HepG2 (cell line): Measurements from ENCODE around the gene BBOX1. TPM values are rescaled to one million over a fixed set of nuclear protein-coding genes. Genes with fewer than 3 reads are reported as not detected.

Source experiments
- ATRX ChIP-seq: sonication (generic); formaldehyde crosslinking; IDR thresholded peaks from 2 replicates; pipeline ENCODE4 v1.4.0; 2020; ENCODE audit warnings: missing genetic modification reagents, borderline replicate concordance
- CEBPB ChIP-seq: IDR thresholded peaks from 2 replicates; pipeline ENCODE4 v1.6.1; 2011; ENCODE audit warnings: low read depth, low read length, improper control_type of control experiment, borderline replicate concordance
- CREB1 ChIP-seq, 2 experiments: fragments of 450-650 bp in 1 of 2; IDR thresholded peaks; 2 replicates each; pipeline ENCODE4 v1.6.1; 2016 to 2017; ENCODE audit warnings: control low read depth in 1 of 2, mild to moderate bottlenecking in 1 of 2, missing compliant biosample characterization in 1 of 2, missing genetic modification characterization in 1 of 2
- GATA4 ChIP-seq: sonication (generic); IDR thresholded peaks from 2 replicates; pipeline ENCODE4 v1.6.1; 2016; ENCODE audit warnings: antibody characterized with exemption, low read depth, borderline replicate concordance
- HMGXB4 ChIP-seq, 2 experiments: sonication (generic) in 1 of 2; formaldehyde crosslinking in 1 of 2; IDR thresholded peaks; 2 replicates each; pipeline versions ENCODE4 v1.4.0 to v1.6.1; 2018 to 2020; ENCODE audit warnings: missing genetic modification reagents in 2 of 2, borderline replicate concordance in 1 of 2, low read depth in 1 of 2, mild to moderate bottlenecking in 1 of 2, missing biosample characterization in 1 of 2
- HNF4G ChIP-seq, 2 experiments: sonication (generic) in 1 of 2; formaldehyde crosslinking in 1 of 2; IDR thresholded peaks; 2 replicates each; pipeline versions ENCODE4 v1.4.0 to v1.6.1; 2011 to 2020; ENCODE audit warnings: borderline replicate concordance in 2 of 2, low read depth in 2 of 2, mild to moderate bottlenecking in 2 of 2, low read length in 1 of 2, missing genetic modification reagents in 1 of 2, moderate library complexity in 1 of 2
- IKZF5 ChIP-seq: IDR thresholded peaks from 2 replicates; pipeline ENCODE4 v1.6.1; 2018; ENCODE audit warnings: missing genetic modification reagents, mild to moderate bottlenecking, missing compliant biosample characterization
- KDM6A ChIP-seq: IDR thresholded peaks from 2 replicates; pipeline ENCODE4 v1.6.1; 2016; ENCODE audit warnings: low read depth
- MAFF ChIP-seq: IDR thresholded peaks from 2 replicates; pipeline ENCODE4 v1.6.1; 2011; ENCODE audit warnings: low read depth, low read length, improper control_type of control experiment
- MIER2 ChIP-seq: IDR thresholded peaks from 2 replicates; pipeline ENCODE4 v1.6.1; 2016; ENCODE audit warnings: missing biosample characterization, missing genetic modification reagents
- NR2F1 ChIP-seq, 2 experiments: fragments of 450-650 bp in 1 of 2; formaldehyde crosslinking in 1 of 2; IDR thresholded peaks; 2 replicates each; pipeline versions ENCODE4 v1.5.0 to v1.6.1; 2016 to 2020; ENCODE audit warnings: mild to moderate bottlenecking in 1 of 2, missing compliant biosample characterization in 1 of 2, missing genetic modification reagents in 1 of 2, moderate library complexity in 1 of 2
- PITX1 ChIP-seq: sonication (generic); formaldehyde crosslinking; IDR thresholded peaks from 2 replicates; pipeline ENCODE4 v1.5.1; 2020; ENCODE audit warnings: mild to moderate bottlenecking, missing genetic modification reagents
- POGK ChIP-seq: sonication (generic); formaldehyde crosslinking; conservative IDR thresholded peaks from 2 replicates; pipeline ENCODE4 v1.8.0; 2022; ENCODE audit warnings: mild to moderate bottlenecking, moderate library complexity, missing genetic modification reagents
- PPARG ChIP-seq: conservative IDR thresholded peaks from 2 replicates; pipeline ENCODE4 v1.6.1; 2016; ENCODE audit warnings: missing biosample characterization, missing genetic modification reagents
- RARA ChIP-seq: IDR thresholded peaks from 2 replicates; pipeline ENCODE4 v1.6.1; 2016; ENCODE audit warnings: missing genetic modification reagents, missing compliant biosample characterization
- TEAD3 ChIP-seq: optimal IDR thresholded peaks from 2 replicates; pipeline ENCODE3; 2016; ENCODE audit warnings: borderline replicate concordance
- ZNF205 ChIP-seq: IDR thresholded peaks from 2 replicates; pipeline ENCODE4 v1.6.1; 2018; ENCODE audit warnings: missing biosample characterization, missing genetic modification reagents
- ZXDC ChIP-seq: sonication (generic); formaldehyde crosslinking; IDR thresholded peaks from 2 replicates; pipeline ENCODE4 v1.5.0; 2020; ENCODE audit warnings: mild to moderate bottlenecking, missing genetic modification reagents
- polyA plus RNA-seq, 8 experiments: library from polyadenylated mRNA; depleted of rRNA in 3 of 8; stranded (reverse) in 7 of 8; unstranded in 1 of 8; fragments of >200 nt; fragmentation: Illumina TruSeq in 4 of 8; extraction: Trizol in 4 of 8; gene quantifications; 2 replicates each; pipeline versions ENCODE4 v1.2.1 to v1.2.3, GENCODE V29; 2011 to 2016; ENCODE audit warnings: low read depth in 4 of 8, missing spikeins in 1 of 8, mixed read lengths in 1 of 8; ENCODE audit not compliant: insufficient read depth in 1 of 8
- total RNA-seq, 5 experiments: library from RNA; depleted of rRNA; stranded (reverse); fragments of >200 nt; fragmentation: Illumina TruSeq; extraction: Trizol; gene quantifications; 2 replicates each; pipeline ENCODE4 v1.2.3, GENCODE V29; 2016; ENCODE audit warnings: low read depth in 1 of 5

Gene BBOX1
- total and polyA plus RNA-seq, 2 of the 13 experiments (the other 11 are each of a cell fraction or from before 2014, with no cell fraction given): not detected

- TF ChIP-seq ZXDC (CRISPR knock-in tag) (no peak), GATA4 (0 out of 2 replicates have a peak, but pooled peaks have one; percentile 47), IKZF5 (CRISPR knock-in tag) (peak; percentile 71), ZNF205 (CRISPR knock-in tag) (peak; percentile 80; the same call in 1 of the 2 replicates), PPARG (CRISPR knock-in tag) (peak; percentile 93), TEAD3 (CRISPR knock-in tag) (peak; percentile 94), POGK (CRISPR knock-in tag) (peak; percentile 45; the same call in 1 of the 2 replicates), ATRX (CRISPR knock-in tag) (no peak), MIER2 (0 out of 2 replicates have a peak, but pooled peaks have one; percentile 27), NR2F1 (CRISPR knock-in tag; IDR thresholded peaks at IDR 0.05) (peak; percentile 49 to 94; a peak in 3 of 4 replicates), HMGXB4 (CRISPR knock-in tag; IDR thresholded peaks at IDR 0.05; ENCODE audit: borderline replicate concordance in 1 of 2, low read depth in 1 of 2) (peak in 1 of 2 experiments; percentile 29; a peak in 1 of 4 replicates), CEBPB (peak; percentile 31; the same call in 1 of the 2 replicates), CREB1 (IDR thresholded peaks at IDR 0.05) (no peak), CREB1 (CRISPR knock-in tag; IDR thresholded peaks at IDR 0.05) (0 out of 2 replicates have a peak, but pooled peaks have one; percentile 58), MAFF (peak; percentile 100), KDM6A (peak; percentile 74), RARA (CRISPR knock-in tag) (peak; percentile 95), HNF4G (IDR thresholded peaks at IDR 0.05; ENCODE audit: borderline replicate concordance, low read depth, low read length) (peak; percentile 96), HNF4G (CRISPR knock-in tag; IDR thresholded peaks at IDR 0.05; ENCODE audit: borderline replicate concordance, low read depth) (peak; percentile 78; the same call in 1 of the 2 replicates), PITX1 (CRISPR knock-in tag) (0 out of 2 replicates have a peak, but pooled peaks have one; percentile 24)
These were observed 14.6 kb downstream of the BBOX1 start (continued) for GRCh38 chr11:27055065-27055682.
